Gastroesophageal sphincter (tissue), 4 donors: ENCODE measurements around the gene REEP3. TPM values are rescaled to one million over a fixed set of nuclear protein-coding genes. Genes with fewer than 3 reads are reported as not detected.

Source experiments
- ATAC-seq: fragments of 150-250 bp; one replicate; pipeline ENCODE4 v1.9.1; 2016; ENCODE audit warnings: mild to moderate bottlenecking, moderate library complexity
- H3K27ac ChIP-seq, 4 donors: fragments of 200-600 bp; sonication (generic) in 3 of 4; 1 replicate in 3 of 4; 2 replicates in 1 of 4; pipeline ENCODE4 v1.5.1; 2016 to 2019
- H3K27me3 ChIP-seq: fragments of 200-600 bp; sonication (generic); one replicate; pipeline ENCODE4 v1.5.1; 2019
- H3K36me3 ChIP-seq, 2 donors: fragments of 200-600 bp; sonication (generic); one replicate each; pipeline ENCODE4 v1.5.1; 2019; ENCODE audit warnings: control low read depth in 1 of 2
- H3K4me1 ChIP-seq, 3 donors: fragments of 200-600 bp; sonication (generic); 1 replicate in 2 of 3; 2 replicates in 1 of 3; pipeline ENCODE4 v1.5.1; 2016 to 2019; ENCODE audit warnings: control low read depth in 2 of 3
- H3K4me3 ChIP-seq, 2 donors: fragments of 200-600 bp; sonication (generic); one replicate each; pipeline ENCODE4 v1.5.1; 2019; ENCODE audit warnings: mild to moderate bottlenecking in 1 of 2, moderate library complexity in 1 of 2
- H3K9me3 ChIP-seq, 3 donors: fragments of 200-600 bp; sonication (generic); one replicate each; pipeline ENCODE4 v1.5.1; 2017 to 2019; ENCODE audit warnings: control low read depth in 2 of 3
- CTCF ChIP-seq, 4 experiments: fragments of 200-600 bp in 2 of 4; fragments of 450-650 bp in 2 of 4; sonication (generic) in 1 of 4; IDR thresholded peaks; one replicate each; pipeline ENCODE4 v1.5.1; 2017 to 2019; ENCODE audit warnings: antibody characterized with exemption in 4 of 4, mild to moderate bottlenecking in 2 of 4, moderate library complexity in 2 of 4
- EP300 ChIP-seq: sonication (generic); formaldehyde crosslinking; IDR thresholded peaks from one replicate; pipeline ENCODE4 v1.6.1; 2017; ENCODE audit warnings: antibody characterized with exemption, mild to moderate bottlenecking
- POLR2A ChIP-seq, 2 donors: fragments of 450-650 bp; IDR thresholded peaks; one replicate each; pipeline ENCODE4 v1.6.1; 2017; ENCODE audit warnings: antibody characterized with exemption in 2 of 2, mild to moderate bottlenecking in 2 of 2, moderate library complexity in 1 of 2
- POLR2AphosphoS5 ChIP-seq: sonication (generic); formaldehyde crosslinking; IDR thresholded peaks from one replicate; pipeline ENCODE4 v1.6.1; 2017; ENCODE audit warnings: antibody characterized with exemption
- WGBS, 2 donors: methylation state at CpG; one replicate each; pipeline ENCODE4 v1.1.5; 2018; ENCODE audit warnings: low coverage in 1 of 2; 5-methylcytosine and 5-hydroxymethylcytosine counted together
- total RNA-seq, 4 donors: library from RNA; depleted of rRNA; stranded (reverse); fragments of >200 nt; gene quantifications; one replicate each; pipeline ENCODE4 v1.1.0, GENCODE V29; 2016

The REEP3 gene
- total RNA-seq, 4 donors from 2014 or later, result 86.1 to 129 (median 97.3) TPM

- Histone ChIP-seq H3K4me1 (peaks cover 0 to 14% (median 7%) of the 10 kb centered on the region in 3 donors), H3K27me3 (no peaks in the 10 kb centered on the region), H3K9me3 (no peaks in the 10 kb centered on the region), H3K4me3 (no peak overlapping the region), H3K36me3 (peaks cover 0 to 27% of the 10 kb centered on the region in 2 donors), H3K27ac (no peak overlapping the region)
- no peak for ATAC-seq
- 57 to 82% methylated on average over 2 of the region's 2 CpGs for WGBS, 2 donors
- TF ChIP-seq CTCF (IDR thresholded peaks at IDR 0.05) (no peak), EP300 (no peak)
Measured at GRCh38 chr10:63611078-63611477, 89.9 kb downstream of the REEP3 start.

- H3K4me3 ChIP-seq, result no peak overlapping the region
- no peaks in the 10 kb centered on the region for H3K9me3 ChIP-seq
- H3K27me3 ChIP-seq, result no peaks in the 10 kb centered on the region
- H3K4me1 ChIP-seq, result peaks cover 0 to 14% (median 7%) of the 10 kb centered on the region in 3 donors
- H3K27ac ChIP-seq, result peak overlapping the region in 3 of 4 donors; percentile 21 to 63 (median 53)
- no peak for TF ChIP-seq CTCF (IDR thresholded peaks at IDR 0.05)
- no peak for TF ChIP-seq EP300
- no peak for TF ChIP-seq POLR2AphosphoS5
- TF ChIP-seq POLR2A (IDR thresholded peaks at IDR 0.05), result no peak
- no peak for ATAC-seq
- peaks cover 0 to 38% of the 10 kb centered on the region in 2 donors for H3K36me3 ChIP-seq
- 33 to 40% methylated on average over 2 of the region's 2 CpGs for WGBS, 2 donors
Measured at GRCh38 chr10:63614371-63614891, 93.2 kb downstream of the REEP3 start.

GRCh38 chr10:63618552-63618951, 97.4 kb downstream of the REEP3 start:
- TF ChIP-seq POLR2A (IDR thresholded peaks at IDR 0.05) (no peak), POLR2AphosphoS5 (no peak), CTCF (IDR thresholded peaks at IDR 0.05) (no peak), EP300 (no peak)
- no peaks in the 10 kb centered on the region for H3K27me3 ChIP-seq
- no peaks in the 10 kb centered on the region for H3K9me3 ChIP-seq
- WGBS, 2 donors, result 92 to 100% methylated on average over 1 to 2 of the region's 3 CpGs
- ATAC-seq, result no peak
- H3K36me3 ChIP-seq, result peaks cover 0 to 46% of the 10 kb centered on the region in 2 donors
- H3K27ac ChIP-seq, result no peak overlapping the region
- peaks cover 0 to 14% (median 7%) of the 10 kb centered on the region in 3 donors for H3K4me1 ChIP-seq
- no peak overlapping the region for H3K4me3 ChIP-seq

GRCh38 chr10:63619426-63619825, 98.2 kb downstream of the REEP3 start:
- Histone ChIP-seq H3K36me3 (peaks cover 0 to 46% of the 10 kb centered on the region in 2 donors), H3K27me3 (no peaks in the 10 kb centered on the region), H3K4me3 (no peak overlapping the region), H3K4me1 (peaks cover 0 to 10% (median 4%) of the 10 kb centered on the region in 3 donors), H3K9me3 (no peaks in the 10 kb centered on the region), H3K27ac (no peak overlapping the region)
- TF ChIP-seq POLR2A (IDR thresholded peaks at IDR 0.05) (no peak), POLR2AphosphoS5 (no peak), CTCF (IDR thresholded peaks at IDR 0.05) (no peak)
- no peak for ATAC-seq
- 95 to 97% methylated on average over 7 of the region's 7 CpGs for WGBS, 2 donors

GRCh38 chr10:63622097-63622496, 100.9 kb downstream of the REEP3 start:
- TF ChIP-seq POLR2AphosphoS5 (no peak), CTCF (IDR thresholded peaks at IDR 0.05) (no peak), EP300 (no peak), POLR2A (IDR thresholded peaks at IDR 0.05) (no peak)
- H3K27ac ChIP-seq, result no peak overlapping the region
- no peaks in the 10 kb centered on the region for H3K4me1 ChIP-seq
- no peak overlapping the region for H3K4me3 ChIP-seq
- WGBS, 2 donors, result 67 to 88% methylated on average over 2 of the region's 2 CpGs
- no peak for ATAC-seq
- H3K36me3 ChIP-seq, result peaks cover 0 to 38% of the 10 kb centered on the region in 2 donors
- no peaks in the 10 kb centered on the region for H3K9me3 ChIP-seq
- H3K27me3 ChIP-seq, result no peaks in the 10 kb centered on the region
